Activated CD4-positive, CD25-positive, alpha-beta regulatory T cell treated with anti-CD3 and anti-CD28 coated beads, Interleukin-2, amount 50 U/mL, for 16 hours (primary cell): Measurements from ENCODE around the gene AKR1B1.

Experiments
- DNase-seq: peaks from one replicate; pipeline ENCODE4 v3.0.0-alpha.2; 2020; ENCODE audit warnings: low read depth, low spot score

The AKR1B1 gene

GRCh38 chr7:134419875-134420274 lies 39.0 kb downstream of the AKR1B1 start:
- no peak for DNase-seq

GRCh38 chr7:134419085-134419484 lies 39.8 kb downstream of the AKR1B1 start:
- DNase-seq = no peak

- DNase-seq = no peak
Observed at GRCh38 chr7:134415700-134416099, 43.2 kb downstream of the AKR1B1 start.

DNA sequence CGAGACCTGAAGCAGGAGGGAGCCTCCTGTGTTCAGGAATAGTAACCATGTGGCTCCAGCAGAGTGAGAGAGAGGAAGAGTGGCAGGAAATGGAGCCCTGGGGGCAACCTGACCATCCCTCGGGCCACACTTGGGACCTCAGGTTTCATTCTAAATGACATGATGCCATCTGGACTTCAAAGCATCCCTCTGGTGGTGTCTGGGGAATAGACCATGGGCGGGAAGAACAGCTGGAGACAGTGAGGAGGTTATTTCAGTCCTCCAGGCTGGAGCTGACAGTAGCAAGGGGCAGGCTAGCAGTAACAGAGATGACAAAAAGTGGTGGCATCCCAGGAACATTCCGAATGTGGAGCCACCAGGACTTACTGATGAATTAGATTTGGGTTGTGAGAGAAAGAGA lies 44.8 kb downstream of the AKR1B1 start:
- no peak for DNase-seq

DNA sequence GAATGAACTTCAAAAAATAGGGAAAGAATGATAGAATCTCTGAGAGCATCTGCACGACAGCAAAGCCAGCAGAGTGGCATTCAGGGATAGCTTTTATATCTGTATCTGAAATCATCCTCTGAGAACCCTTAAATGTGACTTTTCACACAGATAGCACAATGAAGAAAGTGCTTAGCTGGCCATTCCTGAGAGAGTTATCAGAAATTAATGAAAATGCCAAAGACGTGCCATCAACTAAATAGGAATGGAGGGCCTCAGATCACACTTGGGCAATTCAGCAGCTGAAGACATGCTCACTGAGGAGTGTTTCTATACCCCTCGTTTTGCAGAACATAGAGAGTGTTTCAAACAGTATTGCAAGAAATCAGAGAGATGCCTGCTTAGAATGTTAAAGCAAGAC lies 51.6 kb downstream of the AKR1B1 start:
- DNase-seq = no peak

DNA sequence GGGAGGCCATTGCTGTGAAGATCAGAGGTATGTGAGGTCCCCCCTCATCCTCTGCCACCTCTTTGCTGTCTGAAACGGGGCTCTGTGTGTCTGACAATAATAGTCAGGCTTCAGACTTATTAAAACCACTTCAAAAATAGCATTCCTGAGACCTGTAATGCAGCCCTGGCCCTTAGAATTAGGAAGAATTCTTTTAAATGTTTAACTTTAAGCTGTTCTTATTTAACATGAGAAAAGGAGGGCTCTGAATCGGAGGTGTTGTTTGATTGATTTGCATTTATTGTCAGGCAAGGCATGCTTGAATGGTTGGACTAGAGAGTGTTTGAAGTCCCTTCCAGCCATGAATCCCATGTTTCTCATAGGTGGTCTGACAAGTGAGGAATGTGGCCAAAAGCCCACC lies 52.5 kb downstream of the AKR1B1 start:
- no peak for DNase-seq

GRCh38 chr7:134405299-134405698 lies 53.6 kb downstream of the AKR1B1 start:
- no peak for DNase-seq

DNA sequence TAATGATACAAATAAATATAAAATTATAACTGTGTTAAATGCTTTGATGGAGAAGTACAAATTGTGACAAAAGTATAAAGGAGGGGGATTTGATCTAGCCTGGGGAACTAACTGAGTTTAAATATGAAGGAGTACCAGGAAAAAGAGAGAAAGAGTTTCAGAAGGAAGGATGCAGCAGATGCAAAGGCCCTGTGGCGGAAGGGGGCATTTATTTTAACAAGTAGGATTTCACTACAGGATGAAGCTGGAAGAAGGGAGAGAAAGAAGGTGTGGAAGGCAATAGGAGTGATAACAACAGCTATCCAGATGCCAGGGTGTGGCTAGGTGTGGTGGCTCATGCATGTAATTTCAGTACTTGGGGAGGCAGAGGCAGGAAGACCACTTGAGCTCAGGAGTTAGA lies 55.8 kb downstream of the AKR1B1 start:
- no peak for DNase-seq

- DNase-seq = no peak
Observed at GRCh38 chr7:134400859-134401258, 58.0 kb downstream of the AKR1B1 start.

DNA sequence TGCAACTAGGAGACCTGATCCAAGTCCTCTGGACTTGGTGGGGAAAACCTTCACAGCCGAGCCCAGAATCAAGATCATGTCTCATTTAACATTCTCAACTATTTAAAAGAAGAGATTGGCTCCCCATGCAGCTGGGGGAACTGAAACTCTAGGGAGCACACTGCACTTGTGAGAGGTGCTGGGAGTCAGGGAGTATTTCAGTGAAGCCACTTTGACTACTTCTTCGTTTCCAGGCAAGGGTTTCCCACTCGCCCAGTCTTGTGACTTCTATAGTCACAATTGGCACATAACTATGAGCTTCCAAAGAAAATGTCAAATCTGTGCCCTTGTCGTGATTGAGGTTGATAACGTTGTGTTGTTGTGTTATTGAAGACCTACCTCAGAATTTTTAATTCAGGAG lies 62.9 kb downstream of the AKR1B1 start:
- DNase-seq = no peak

- DNase-seq = no peak
Observed at GRCh38 chr7:134395604-134396003, 63.3 kb downstream of the AKR1B1 start.

- DNase-seq = no peak
Observed at GRCh38 chr7:134394056-134394455, 64.8 kb downstream of the AKR1B1 start.
